GM10847 (cell line): ENCODE results near the gene HOXB13.

Source experiments
- POLR2A ChIP-seq: IDR thresholded peaks from 2 replicates; pipeline ENCODE4 v1.6.1; 2011; ENCODE audit not compliant: insufficient read length; ENCODE audit errors: extremely low read depth

HOXB13 gene

GRCh38 chr17:48725004-48725287 lies 3.6 kb downstream of the HOXB13 start:
- TF ChIP-seq POLR2A, result no peak

- no peak for TF ChIP-seq POLR2A
Observed at GRCh38 chr17:48724251-48725003, 4.1 kb downstream of the HOXB13 start.

- no peak for TF ChIP-seq POLR2A
Observed at GRCh38 chr17:48723423-48724250, 4.9 kb downstream of the HOXB13 start.

GRCh38 chr17:48722915-48723422 lies 5.6 kb downstream of the HOXB13 start, which contains the start of gene PRAC2:
PRAC2 (plus strand) TSS chr17:48723185; CDS start chr17:48724411, 1,226 bp downstream.
- no peak for TF ChIP-seq POLR2A

GRCh38 chr17:48722201-48722907 lies 6.2 kb downstream of the HOXB13 start, which contains the start of gene PRAC1:
PRAC1 (minus strand) TSS chr17:48722518; CDS start chr17:48722392, 126 bp downstream.
- TF ChIP-seq POLR2A, result no peak

- TF ChIP-seq POLR2A, result no peak
Observed at GRCh38 chr17:48721009-48721402, 7.5 kb downstream of the HOXB13 start.

GRCh38 chr17:48720266-48721008 lies 8.1 kb downstream of the HOXB13 start:
- TF ChIP-seq POLR2A, result no peak

GRCh38 chr17:48719642-48720265 lies 8.8 kb downstream of the HOXB13 start:
- TF ChIP-seq POLR2A, result no peak

GRCh38 chr17:48718761-48719641 lies 9.5 kb downstream of the HOXB13 start:
- TF ChIP-seq POLR2A, result no peak

- no peak for TF ChIP-seq POLR2A
Observed at GRCh38 chr17:48718227-48718760, 10.3 kb downstream of the HOXB13 start.

GRCh38 chr17:48717367-48718226 lies 11.0 kb downstream of the HOXB13 start:
- TF ChIP-seq POLR2A, result no peak

GRCh38 chr17:48715496-48716399 lies 12.8 kb downstream of the HOXB13 start:
- TF ChIP-seq POLR2A, result no peak
